Kidney epithelial cell (primary cell): Measurements from ENCODE around the gene SORCS1. TPM values are rescaled to one million over a fixed set of nuclear protein-coding genes. Genes with fewer than 3 reads are reported as not detected.

Source experiments
- DNase-seq: peaks from one replicate; pipeline ENCODE4 v3.0.0-alpha.2; 2010; ENCODE audit warnings: low read depth
- H3K27me3 ChIP-seq: 2 replicates; pipeline ENCODE4 v1.6.0; 2011; ENCODE audit warnings: low read length; ENCODE audit not compliant: control insufficient read depth, insufficient read depth
- H3K36me3 ChIP-seq: 2 replicates; pipeline ENCODE4 v1.5.1; 2011; ENCODE audit warnings: low read length; ENCODE audit not compliant: control insufficient read depth, insufficient read depth
- H3K4me3 ChIP-seq: 2 replicates; pipeline ENCODE4 v1.5.1; 2011; ENCODE audit warnings: low read depth, mild to moderate bottlenecking, control low read depth, low read length
- total RNA-seq: library from RNA; depleted of rRNA; stranded (reverse); fragments of >200 nt; gene quantifications from 2 replicates; pipeline ENCODE4 v1.2.3, GENCODE V29; 2015
- TF ChIP-seq, protein P1 (sequence below): IDR thresholded peaks from 2 replicates; pipeline ENCODE4 v1.5.1; 2011; ENCODE audit warnings: mild to moderate bottlenecking, moderate library complexity, low read length, control low read depth, inconsistent platforms; ENCODE audit not compliant: insufficient read depth, poor library complexity, severe bottlenecking

The SORCS1 gene
- total RNA-seq, 1 donor from 2014 or later = 2.3 TPM

- TF ChIP-seq, protein P1, sequence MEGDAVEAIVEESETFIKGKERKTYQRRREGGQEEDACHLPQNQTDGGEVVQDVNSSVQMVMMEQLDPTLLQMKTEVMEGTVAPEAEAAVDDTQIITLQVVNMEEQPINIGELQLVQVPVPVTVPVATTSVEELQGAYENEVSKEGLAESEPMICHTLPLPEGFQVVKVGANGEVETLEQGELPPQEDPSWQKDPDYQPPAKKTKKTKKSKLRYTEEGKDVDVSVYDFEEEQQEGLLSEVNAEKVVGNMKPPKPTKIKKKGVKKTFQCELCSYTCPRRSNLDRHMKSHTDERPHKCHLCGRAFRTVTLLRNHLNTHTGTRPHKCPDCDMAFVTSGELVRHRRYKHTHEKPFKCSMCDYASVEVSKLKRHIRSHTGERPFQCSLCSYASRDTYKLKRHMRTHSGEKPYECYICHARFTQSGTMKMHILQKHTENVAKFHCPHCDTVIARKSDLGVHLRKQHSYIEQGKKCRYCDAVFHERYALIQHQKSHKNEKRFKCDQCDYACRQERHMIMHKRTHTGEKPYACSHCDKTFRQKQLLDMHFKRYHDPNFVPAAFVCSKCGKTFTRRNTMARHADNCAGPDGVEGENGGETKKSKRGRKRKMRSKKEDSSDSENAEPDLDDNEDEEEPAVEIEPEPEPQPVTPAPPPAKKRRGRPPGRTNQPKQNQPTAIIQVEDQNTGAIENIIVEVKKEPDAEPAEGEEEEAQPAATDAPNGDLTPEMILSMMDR = no peak
- DNase-seq = no peak
- Histone ChIP-seq H3K4me3 (no peak overlapping the region), H3K36me3 (no peaks in the 10 kb centered on the region), H3K27me3 (no peaks in the 10 kb centered on the region)
Measured at GRCh38 chr10:106920538-106920937, 244.0 kb downstream of the SORCS1 start.

GRCh38 chr10:106919871-106920282 lies 244.6 kb downstream of the SORCS1 start:
- TF ChIP-seq, protein P1 = no peak
- no peak for DNase-seq
- Histone ChIP-seq H3K27me3 (no peaks in the 10 kb centered on the region), H3K4me3 (no peak overlapping the region), H3K36me3 (no peaks in the 10 kb centered on the region)

DNA sequence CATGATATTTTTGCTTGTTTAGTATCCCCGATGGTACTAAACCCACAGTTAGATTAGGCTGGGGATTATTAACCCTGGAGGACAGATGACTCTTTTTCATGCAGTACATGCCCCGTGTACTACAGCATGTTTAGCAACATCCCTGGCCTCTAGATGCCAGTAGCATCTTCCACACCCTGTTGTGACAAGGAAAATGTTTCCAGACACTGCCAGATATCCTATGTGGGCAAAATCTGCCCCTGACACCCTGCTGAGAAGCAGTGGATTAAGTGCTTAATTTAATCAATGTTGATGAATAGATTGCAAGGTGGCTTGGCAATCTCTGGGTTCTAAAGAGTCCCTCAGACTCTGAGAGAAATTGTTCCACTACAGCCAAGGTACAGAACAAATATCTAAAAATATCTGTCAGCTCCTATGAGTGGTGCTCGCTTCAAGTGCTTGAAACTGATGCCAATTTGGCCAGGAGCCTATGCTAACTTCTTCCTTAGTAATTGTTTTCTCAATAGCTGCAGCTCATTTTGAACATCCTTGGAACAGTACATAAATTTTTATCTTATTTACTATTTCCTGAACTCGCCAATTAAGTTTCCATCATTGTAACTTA lies 247.0 kb downstream of the SORCS1 start:
- Histone ChIP-seq H3K36me3 (no peaks in the 10 kb centered on the region), H3K27me3 (no peaks in the 10 kb centered on the region), H3K4me3 (no peak overlapping the region)
- no peak for DNase-seq
- TF ChIP-seq, protein P1 = no peak

- TF ChIP-seq, protein P1 = no peak
- Histone ChIP-seq H3K27me3 (no peaks in the 10 kb centered on the region), H3K4me3 (no peak overlapping the region), H3K36me3 (no peaks in the 10 kb centered on the region)
- DNase-seq = no peak
Measured at GRCh38 chr10:106914016-106914415, 250.5 kb downstream of the SORCS1 start.

DNA sequence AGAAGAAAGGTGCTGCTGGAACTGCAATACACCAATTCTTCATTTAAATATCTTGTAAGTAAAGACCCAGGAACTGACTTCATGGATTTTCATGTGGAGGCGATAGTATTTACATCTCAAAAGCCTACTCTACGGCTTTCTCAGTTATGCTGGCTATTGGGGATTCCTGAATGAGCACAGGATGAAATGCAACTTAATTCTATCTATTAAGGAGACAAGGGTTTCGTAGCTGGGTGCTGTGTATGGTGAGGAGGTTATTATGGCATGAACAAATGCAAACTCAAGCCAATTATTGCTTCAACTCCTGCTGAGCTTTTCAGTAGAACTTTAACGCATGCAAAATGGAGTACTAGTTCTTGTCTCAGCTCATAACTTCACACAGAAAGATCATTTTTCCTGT lies 251.2 kb downstream of the SORCS1 start:
- DNase-seq = no peak
- TF ChIP-seq, protein P1 = no peak
- no peaks in the 10 kb centered on the region for H3K27me3 ChIP-seq
- H3K36me3 ChIP-seq = no peaks in the 10 kb centered on the region
- no peak overlapping the region for H3K4me3 ChIP-seq

DNA sequence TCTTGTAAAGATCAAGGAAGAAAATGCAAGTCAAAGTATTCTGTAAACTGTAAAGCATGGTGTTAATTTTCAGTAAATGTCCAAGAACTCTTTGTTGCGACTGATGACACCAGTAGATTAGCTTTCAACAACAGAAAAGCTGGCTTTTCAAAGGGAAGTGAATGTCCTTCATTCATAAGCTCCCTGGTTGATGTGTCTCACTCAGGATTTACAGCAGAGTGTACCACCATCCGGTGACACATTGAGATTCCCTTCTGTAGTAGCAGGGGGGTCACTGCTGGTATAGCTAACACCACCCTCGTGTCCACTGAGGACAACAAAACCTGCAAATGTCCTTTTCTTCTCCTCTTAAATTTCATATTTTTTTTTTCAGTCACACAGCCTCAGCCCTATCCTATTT lies 253.4 kb downstream of the SORCS1 start:
- TF ChIP-seq, protein P1 = no peak
- DNase-seq = no peak
- H3K27me3 ChIP-seq = no peaks in the 10 kb centered on the region
- H3K36me3 ChIP-seq = no peaks in the 10 kb centered on the region
- H3K4me3 ChIP-seq = no peak overlapping the region
